HG02840 (cell line): ENCODE measurements around the gene WNK3.
"Not testable (repeated sequence)": the region's sequence is repeated elsewhere in the genome, so short reads cannot be mapped to it uniquely, and the experiment has no call there.

Experiments
- ATAC-seq: cut with Tn5 transposase; IDR thresholded peaks from one replicate; pipeline ENCODE4 v1.9.1; 2021; ENCODE audit warnings: mild to moderate bottlenecking, moderate library complexity, moderate number of reproducible peaks; ENCODE audit not compliant: unreplicated experiment, low FRiP score

Gene WNK3

GRCh38 chrX:54357414-54358377 lies at the start of gene WNK3:
WNK3 (minus strand) TSS chrX:54358046.
- no peak for ATAC-seq

GRCh38 chrX:54407266-54407665 lies 49.4 kb upstream of the WNK3 start:
- ATAC-seq: no peak

GRCh38 chrX:54397113-54397512 lies 39.3 kb upstream of the WNK3 start:
- no peak for ATAC-seq

GRCh38 chrX:54386314-54386713 lies 28.5 kb upstream of the WNK3 start:
- no peak for ATAC-seq

- ATAC-seq: not testable (repeated sequence)
Measured at GRCh38 chrX:54384661-54385060, 26.8 kb upstream of the WNK3 start.

- no peak for ATAC-seq
Measured at GRCh38 chrX:54359408-54359807, 1.6 kb upstream of the WNK3 start.

- no peak for ATAC-seq
Measured at GRCh38 chrX:54358424-54359211, 772 bp upstream of the WNK3 start.

- ATAC-seq: no peak
Measured at GRCh38 chrX:54352677-54353076, 5.2 kb downstream of the WNK3 start.

GRCh38 chrX:54337383-54337782 lies 20.5 kb downstream of the WNK3 start:
- ATAC-seq: not testable (repeated sequence)

- ATAC-seq: no peak
Measured at GRCh38 chrX:54325077-54325476, 32.8 kb downstream of the WNK3 start.

- no peak for ATAC-seq
Measured at GRCh38 chrX:54320067-54320466, 37.8 kb downstream of the WNK3 start.

- ATAC-seq: no peak
Measured at GRCh38 chrX:54306379-54306778, 51.5 kb downstream of the WNK3 start.

- no peak for ATAC-seq
Measured at GRCh38 chrX:54301516-54301915, 56.3 kb downstream of the WNK3 start.

- no peak for ATAC-seq
Measured at GRCh38 chrX:54294306-54294705, 63.5 kb downstream of the WNK3 start.

GRCh38 chrX:54292755-54293154 lies 65.1 kb downstream of the WNK3 start:
- ATAC-seq: no peak

- no peak for ATAC-seq
Measured at GRCh38 chrX:54291758-54292157, 66.1 kb downstream of the WNK3 start.

- ATAC-seq: no peak
Measured at GRCh38 chrX:54288968-54289367, 68.9 kb downstream of the WNK3 start.

GRCh38 chrX:54288277-54288676 lies 69.6 kb downstream of the WNK3 start:
- ATAC-seq: no peak

- ATAC-seq: no peak
Measured at GRCh38 chrX:54281676-54282075, 76.2 kb downstream of the WNK3 start.

- no peak for ATAC-seq
Measured at GRCh38 chrX:54280466-54280865, 77.4 kb downstream of the WNK3 start.

GRCh38 chrX:54271664-54272063 lies 86.2 kb downstream of the WNK3 start:
- ATAC-seq: no peak
